Thyroid gland (tissue), 4 donors: ENCODE results near the gene NDUFS7. TPM values are rescaled to one million over a fixed set of nuclear protein-coding genes. Genes with fewer than 3 reads are reported as not detected.

Source experiments
- DNase-seq, 2 donors: peaks; one replicate each; pipeline ENCODE4 v3.0.0-alpha.2; 2019
- H3K27ac ChIP-seq, 3 donors: fragments of 200-600 bp; sonication (generic); 1 replicate in 2 of 3; 2 replicates in 1 of 3; pipeline ENCODE4 v1.5.1; 2016 to 2019; ENCODE audit warnings: mild to moderate bottlenecking in 1 of 3, moderate library complexity in 1 of 3
- H3K27me3 ChIP-seq: fragments of 200-600 bp; sonication (generic); one replicate; pipeline ENCODE4 v1.5.1; 2019
- H3K36me3 ChIP-seq, 2 donors: fragments of 200-600 bp; sonication (generic); one replicate each; pipeline ENCODE4 v1.5.1; 2016 to 2019
- H3K4me1 ChIP-seq, 2 donors: fragments of 200-600 bp; sonication (generic); one replicate each; pipeline ENCODE4 v1.5.1; 2017 to 2019
- H3K4me3 ChIP-seq, 3 donors: fragments of 200-600 bp; sonication (generic); replicated peaks in 1 of 3; 1 replicate in 2 of 3; 2 replicates in 1 of 3; pipeline ENCODE4 v1.5.1; 2016; ENCODE audit warnings: mild to moderate bottlenecking in 1 of 3
- H3K9me3 ChIP-seq: fragments of 200-600 bp; sonication (generic); one replicate; pipeline ENCODE4 v1.5.1; 2017
- CTCF ChIP-seq, 6 experiments: fragments of 200-600 bp in 3 of 6; fragments of 450-650 bp in 3 of 6; sonication (generic) in 3 of 6; IDR thresholded peaks; one replicate each; pipeline ENCODE4 v1.5.1; 2016 to 2019; ENCODE audit warnings: antibody characterized with exemption in 6 of 6, mild to moderate bottlenecking in 2 of 6, inconsistent platforms in 1 of 6, moderate library complexity in 1 of 6
- POLR2A ChIP-seq, 2 donors: fragments of 450-650 bp; IDR thresholded peaks; one replicate each; pipeline ENCODE4 v1.6.1; 2017; ENCODE audit warnings: antibody characterized with exemption in 2 of 2, mild to moderate bottlenecking in 2 of 2, moderate library complexity in 1 of 2
- WGBS, 2 donors: methylation state at CpG; one replicate each; pipeline ENCODE4 v1.1.5; 2017; 5-methylcytosine and 5-hydroxymethylcytosine counted together
- intact Hi-C: fragments of 100-400 bp; cut with DNase I; formaldehyde crosslinking; loops from one replicate; pipeline ENCODE4 v1.15.1; 2023
- total RNA-seq, 4 donors: library from RNA; depleted of rRNA; stranded (reverse); fragments of >200 nt; gene quantifications; one replicate each; pipeline ENCODE4 v1.2.3, GENCODE V29; 2016

Gene NDUFS7
- total RNA-seq, 4 donors from 2014 or later = 75.2 to 185 (median 108) TPM

DNA sequence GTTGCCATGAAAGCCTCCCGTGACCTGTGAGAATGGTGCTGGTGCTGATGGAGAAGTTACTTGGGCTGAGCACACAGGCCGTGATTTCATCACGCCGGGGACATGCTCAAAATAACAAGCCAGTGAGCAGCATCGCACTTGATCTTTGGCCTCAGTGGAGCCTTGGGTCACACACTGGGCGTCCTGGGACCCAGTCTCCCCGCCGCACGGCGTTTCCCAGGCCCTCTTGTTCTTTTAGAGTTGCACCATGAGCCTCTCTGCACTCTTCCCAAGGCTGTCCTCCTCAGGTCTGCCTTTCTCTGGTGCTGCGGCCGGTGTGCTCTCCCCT is 9.5 kb upstream of the NDUFS7 start:
- H3K27me3 ChIP-seq = no peaks in the 10 kb centered on the region
- 82 to 95% methylated on average over 11 of the region's 12 CpGs for WGBS, 2 donors
- no peak overlapping the region for H3K4me3 ChIP-seq
- peak overlapping the region in 1 of 3 donors; percentile 23 for H3K27ac ChIP-seq
- no peaks in the 10 kb centered on the region for H3K9me3 ChIP-seq
- peaks cover 16 to 42% of the 10 kb centered on the region in 2 donors for H3K36me3 ChIP-seq
- TF ChIP-seq CTCF (IDR thresholded peaks at IDR 0.05) (no peak), POLR2A (IDR thresholded peaks at IDR 0.05) (no peak)
- H3K4me1 ChIP-seq = no peaks in the 10 kb centered on the region
- no peak for DNase-seq
- intact Hi-C loops = no loop called here

DNA sequence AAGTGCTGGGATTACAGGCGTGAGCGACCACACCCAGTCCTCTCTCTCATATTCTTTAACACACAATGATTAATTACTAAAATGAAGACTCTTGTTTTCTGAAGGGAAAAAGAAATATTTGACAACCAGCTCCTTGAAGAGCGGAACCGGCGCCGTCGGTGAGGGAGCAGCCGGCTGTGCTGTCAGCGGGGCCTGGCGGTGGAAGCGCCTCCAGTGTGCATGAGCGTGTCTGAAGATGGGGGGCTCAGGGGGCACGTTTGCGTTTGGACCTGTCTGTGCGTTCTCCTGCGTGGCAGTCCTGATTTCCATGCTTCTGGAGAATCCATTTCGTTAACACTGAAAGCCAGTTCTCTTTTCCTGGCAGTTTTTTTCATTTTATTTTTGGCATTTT is 7.3 kb upstream of the NDUFS7 start:
- H3K27me3 ChIP-seq = no peaks in the 10 kb centered on the region
- DNase-seq = no peak
- H3K4me1 ChIP-seq = no peaks in the 10 kb centered on the region
- intact Hi-C loops = no loop called here
- peaks cover under 1 to 24% of the 10 kb centered on the region in 2 donors for H3K36me3 ChIP-seq
- H3K4me3 ChIP-seq = no peak overlapping the region
- TF ChIP-seq CTCF (IDR thresholded peaks at IDR 0.05) = no peak
- TF ChIP-seq POLR2A (IDR thresholded peaks at IDR 0.05) = no peak
- WGBS, 2 donors = 95 to 96% methylated on average over 17 of the region's 17 CpGs
- no peaks in the 10 kb centered on the region for H3K9me3 ChIP-seq
- no peak overlapping the region for H3K27ac ChIP-seq

GRCh38 chr19:1377176-1377964 is 6.3 kb upstream of the NDUFS7 start:
- Histone ChIP-seq H3K9me3 (no peaks in the 10 kb centered on the region), H3K4me3 (no peak overlapping the region), H3K36me3 (peaks cover 0 to 18% of the 10 kb centered on the region in 2 donors), H3K27me3 (no peaks in the 10 kb centered on the region), H3K27ac (no peak overlapping the region), H3K4me1 (no peaks in the 10 kb centered on the region)
- intact Hi-C loops = no loop called here
- TF ChIP-seq POLR2A (IDR thresholded peaks at IDR 0.05) (no peak), CTCF (IDR thresholded peaks at IDR 0.05) (no peak)
- 95 to 98% methylated on average over 16 to 28 of the region's 43 CpGs for WGBS, 2 donors
- no peak for DNase-seq

DNA sequence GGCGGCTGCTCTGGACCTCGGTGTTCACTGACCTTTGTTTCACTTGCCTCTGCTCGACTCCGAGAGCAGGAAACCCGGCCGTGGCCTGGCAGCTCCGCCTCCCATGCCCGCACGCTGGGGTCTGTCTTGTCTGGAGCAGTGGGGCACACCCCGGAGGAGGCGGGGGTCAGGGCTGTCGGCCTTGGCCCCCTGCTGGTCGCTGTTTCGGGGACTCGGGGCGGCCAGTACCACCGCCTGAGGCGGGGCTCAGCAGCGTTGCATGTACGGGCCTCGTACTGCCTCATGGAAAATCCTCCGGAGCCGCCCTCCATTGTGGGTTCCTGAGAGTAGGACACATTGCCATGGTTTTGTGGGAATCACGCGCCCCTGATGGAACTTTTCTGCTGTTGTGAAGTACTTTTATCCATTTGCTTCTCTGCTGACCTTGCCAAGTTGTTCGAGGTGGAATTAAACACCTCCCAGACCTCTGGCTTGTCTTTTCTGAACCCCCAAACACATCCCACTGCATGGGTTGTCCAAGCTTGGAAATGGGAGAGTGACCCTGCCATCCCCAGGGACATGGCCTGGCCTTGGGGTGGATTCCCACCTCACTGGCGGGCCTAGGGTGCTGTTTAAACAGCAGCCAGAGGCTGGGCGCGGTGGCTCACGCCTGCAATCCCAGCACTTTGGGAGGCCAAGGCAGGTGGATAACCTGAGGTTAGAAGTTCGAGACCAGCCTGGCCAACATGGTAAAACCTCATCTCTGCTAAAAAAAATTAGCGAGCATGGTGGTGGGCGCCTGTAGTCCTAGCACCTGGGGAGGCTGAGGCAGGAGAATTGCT is 5.5 kb upstream of the NDUFS7 start:
- Histone ChIP-seq H3K36me3 (peaks cover 0 to 13% of the 10 kb centered on the region in 2 donors), H3K9me3 (no peaks in the 10 kb centered on the region), H3K27me3 (no peaks in the 10 kb centered on the region), H3K27ac (no peak overlapping the region), H3K4me1 (no peaks in the 10 kb centered on the region), H3K4me3 (no peak overlapping the region)
- TF ChIP-seq CTCF (IDR thresholded peaks at IDR 0.05) (no peak), POLR2A (IDR thresholded peaks at IDR 0.05) (no peak)
- DNase-seq = no peak
- intact Hi-C loops = no loop called here
- WGBS, 2 donors = 92 to 95% methylated on average over 12 to 26 of the region's 33 CpGs
